Islet precursor cell (in vitro differentiated cells): ENCODE measurements around the gene BAHD1.
A peak's percentile ranks its signal among the peaks of the same experiment; 100 is the strongest.
"Not testable (repeated sequence)": the region's sequence is repeated elsewhere in the genome, so short reads cannot be mapped to it uniquely, and the experiment has no call there.

ENCODE experiments used
- DNase-seq: peaks from one replicate; pipeline ENCODE4 v3.0.0-alpha.2; 2018

BAHD1 gene

DNA sequence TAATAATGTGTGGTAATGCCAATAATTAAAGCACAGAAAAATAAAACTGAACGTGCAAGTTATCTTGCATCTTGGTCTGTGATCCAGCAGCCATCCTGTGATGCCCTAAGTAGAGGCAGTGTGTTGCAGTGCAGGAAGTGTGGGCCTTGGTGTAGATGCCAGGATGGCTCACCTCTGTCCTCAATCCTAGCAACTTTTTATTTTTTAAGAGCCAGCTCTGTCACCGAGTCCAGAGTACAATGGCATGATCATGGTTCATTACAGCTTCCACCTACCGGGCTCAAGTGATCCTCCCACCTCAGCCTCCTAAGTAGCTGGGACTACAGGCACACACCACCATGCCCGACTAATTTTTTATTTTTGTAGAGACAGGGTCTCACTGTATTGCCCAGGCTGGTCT, 7.6 kb downstream of the BAHD1 start:
- DNase-seq: no peak

DNA sequence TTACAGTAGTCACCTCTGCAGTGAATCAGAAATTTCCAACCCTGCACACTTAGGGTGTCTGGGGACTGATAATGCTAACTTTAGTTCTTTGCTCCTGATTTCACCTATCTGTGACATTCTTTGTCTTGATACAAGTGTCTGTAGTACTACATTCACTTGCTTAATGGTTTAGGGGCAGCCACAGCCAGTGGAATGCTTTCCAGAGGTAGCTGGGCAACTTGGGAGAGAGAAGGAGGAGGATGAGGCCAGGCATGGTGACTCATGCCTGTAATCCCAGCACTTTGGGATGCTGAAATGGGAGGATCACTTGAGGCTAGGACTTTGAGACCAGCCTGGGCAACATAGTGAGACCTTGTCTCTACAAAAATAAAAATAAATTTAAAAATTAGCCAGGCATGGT, 8.5 kb downstream of the BAHD1 start:
- DNase-seq: peak; percentile 84

DNA sequence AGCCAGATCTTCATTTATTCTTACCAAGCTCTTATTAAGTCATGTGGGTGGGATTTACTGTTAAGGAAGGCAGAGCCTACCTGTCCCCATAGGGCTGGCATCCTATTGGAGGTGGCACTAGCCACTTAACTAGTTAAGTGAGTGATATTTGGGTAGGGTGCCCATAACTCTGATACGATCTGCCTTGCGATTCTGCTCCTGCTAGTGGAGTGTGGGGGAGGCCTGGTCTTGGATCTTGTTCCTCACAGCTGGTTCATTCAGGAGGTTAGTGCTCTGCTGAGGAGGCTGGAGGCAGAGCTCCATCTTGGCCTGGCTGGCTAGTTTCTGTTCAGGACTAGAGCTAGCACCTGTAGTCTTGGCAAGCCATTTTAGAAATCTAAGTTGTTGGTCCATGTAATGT, 9.3 kb downstream of the BAHD1 start:
- no peak for DNase-seq

DNA sequence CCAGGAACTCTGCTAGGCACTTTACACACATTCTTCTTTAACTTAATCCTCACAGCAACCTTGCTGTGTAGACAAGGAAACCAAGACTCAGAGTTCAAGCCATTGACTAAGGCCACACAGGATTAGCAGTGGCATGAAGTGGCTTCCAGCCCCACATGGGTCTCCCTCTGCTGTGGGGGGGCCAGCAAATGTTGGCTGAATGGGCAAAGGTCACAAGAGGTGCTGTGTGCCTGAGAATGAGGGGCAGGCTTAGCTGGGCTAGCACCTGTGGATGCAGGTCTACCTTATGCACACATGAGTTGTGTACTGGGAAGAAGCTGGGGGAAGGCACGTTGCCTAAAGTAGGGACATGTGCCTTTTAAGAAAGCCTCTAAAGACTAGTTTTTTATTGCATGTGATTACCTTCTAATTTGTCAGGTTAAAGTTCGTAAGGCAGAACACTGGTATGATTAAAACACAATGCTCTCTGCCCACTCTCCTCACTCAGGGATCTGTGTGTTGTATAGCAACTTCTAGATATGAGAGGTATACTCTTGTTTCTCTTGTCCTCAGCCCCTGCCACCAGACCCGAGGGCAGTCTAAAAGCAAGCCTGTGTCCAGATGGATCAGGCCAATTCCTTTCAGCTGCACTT, 10.9 kb downstream of the BAHD1 start:
- DNase-seq: no peak

DNA sequence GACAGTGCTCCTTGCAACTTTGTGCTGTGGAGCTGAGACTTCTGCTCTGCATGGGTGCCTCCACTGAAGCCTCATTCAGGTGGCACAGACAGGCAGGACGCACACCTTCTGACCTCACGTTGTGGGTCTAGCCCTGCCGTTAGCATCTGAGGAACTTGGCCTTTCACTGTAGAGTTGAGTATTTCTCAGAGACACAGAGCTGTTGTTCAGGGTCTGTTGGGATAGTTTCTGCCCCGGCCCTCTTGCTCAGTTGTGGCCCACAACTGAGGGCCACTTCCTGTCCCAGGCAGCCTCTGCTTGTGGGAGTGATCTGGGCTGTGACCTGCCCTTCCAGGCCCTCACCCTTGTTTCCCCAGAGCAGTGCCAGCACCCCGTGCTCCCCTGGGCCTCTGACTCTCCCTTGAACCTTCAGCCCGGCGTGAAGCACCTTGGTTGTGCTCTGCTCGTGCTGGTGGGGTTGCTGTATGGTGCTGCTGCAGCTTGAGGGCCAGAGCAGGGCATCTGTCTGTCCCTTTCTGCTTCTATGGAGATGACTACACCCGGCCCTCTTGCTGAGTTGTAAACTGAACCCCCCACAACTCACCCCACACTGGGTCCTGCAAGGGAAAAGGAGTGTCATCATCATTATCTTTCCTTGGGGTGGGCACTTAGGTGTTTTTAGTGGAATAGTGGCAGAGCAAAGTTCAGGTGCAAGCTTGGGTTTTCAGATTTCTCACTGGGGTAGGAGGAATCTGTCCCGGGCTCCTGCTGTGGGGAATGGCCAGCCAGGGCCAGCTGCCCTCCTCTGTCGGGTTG, 11.7 kb downstream of the BAHD1 start:
- no peak for DNase-seq

DNA sequence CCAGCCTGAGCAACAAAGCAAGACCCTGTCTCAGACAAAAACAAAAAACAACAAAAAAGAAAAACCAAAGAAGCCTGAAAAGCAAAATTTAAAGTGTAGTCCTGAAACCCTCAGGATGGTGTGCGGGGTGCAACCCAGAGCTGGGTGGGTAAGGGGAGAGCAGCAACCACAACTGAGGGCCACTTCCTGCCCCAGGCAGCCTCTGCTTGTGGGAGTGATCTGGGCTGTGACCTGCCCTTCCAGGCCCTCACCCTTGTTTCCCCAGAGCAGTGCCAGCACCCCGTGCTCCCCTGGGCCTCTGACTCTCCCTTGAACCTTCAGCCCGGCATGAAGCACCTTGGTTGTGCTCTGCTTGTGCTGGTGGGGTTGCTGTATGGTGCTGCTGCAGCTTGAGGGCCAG, 13.2 kb downstream of the BAHD1 start:
- DNase-seq: not testable (repeated sequence)

DNA sequence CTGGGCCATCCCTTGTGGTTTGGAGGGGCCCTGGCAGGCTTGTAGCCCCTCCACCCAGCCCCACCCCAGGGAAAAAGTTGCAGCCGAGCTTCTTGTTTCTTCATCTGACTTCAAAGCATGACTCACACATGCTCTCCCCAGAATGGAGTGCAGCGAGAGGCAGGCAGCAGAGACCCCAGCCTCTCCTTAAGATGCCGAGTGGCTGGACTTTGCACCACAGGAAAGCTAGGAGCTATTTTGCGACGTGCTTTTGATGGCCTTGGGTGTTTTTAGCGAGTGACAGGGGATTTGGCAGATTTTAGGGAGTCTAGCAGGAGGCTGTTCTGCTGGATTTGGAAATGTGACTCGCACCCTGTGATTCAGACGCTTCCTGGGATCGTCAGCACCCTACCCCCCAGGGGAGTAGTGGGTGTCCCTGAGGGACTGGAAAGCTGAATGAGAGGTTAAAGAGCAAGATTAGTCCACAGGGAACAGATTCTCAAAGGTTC, 14.2 kb downstream of the BAHD1 start:
- peak; percentile 83 for DNase-seq

DNA sequence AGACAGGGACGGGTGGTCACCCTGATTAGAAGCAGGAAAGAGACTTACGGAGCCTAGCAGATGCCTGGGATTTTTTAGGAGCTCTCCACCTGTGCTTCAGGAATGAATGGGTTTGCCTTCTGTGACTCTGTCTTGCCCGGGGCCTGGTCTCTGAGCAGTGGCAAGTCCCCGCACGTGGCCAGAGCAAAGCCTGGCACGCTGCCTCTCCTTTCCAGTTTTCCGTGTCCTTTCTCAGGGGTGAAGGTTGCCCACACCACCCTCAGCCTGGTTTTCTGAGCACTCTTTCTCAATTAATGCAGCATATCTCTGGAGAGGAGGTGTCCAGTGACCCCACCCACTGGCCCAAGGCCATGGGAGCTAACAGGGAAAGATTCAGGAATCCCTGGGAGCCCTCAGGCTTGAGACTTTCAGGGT, 15.6 kb downstream of the BAHD1 start:
- peak; percentile 73 for DNase-seq

DNA sequence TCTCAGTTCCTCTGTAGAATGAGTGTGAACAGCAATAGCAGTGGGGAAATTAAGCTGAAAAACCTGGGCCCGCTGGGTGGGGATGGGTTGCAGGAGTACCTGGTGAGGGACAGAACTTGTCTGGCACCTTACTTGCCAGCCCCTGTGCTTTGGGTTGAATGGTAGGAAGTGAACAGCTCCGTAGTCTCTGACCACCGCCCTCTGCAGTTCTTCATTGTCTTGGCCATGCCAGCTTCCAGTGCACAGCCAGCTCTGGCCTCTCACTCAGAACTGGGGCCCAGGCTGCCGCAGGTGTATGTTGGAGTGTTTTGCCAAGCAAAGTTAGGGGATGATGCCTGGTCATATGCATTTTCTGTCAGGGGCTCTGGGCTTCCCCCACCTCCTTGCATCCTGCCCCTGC, 16.0 kb downstream of the BAHD1 start:
- DNase-seq: no peak

DNA sequence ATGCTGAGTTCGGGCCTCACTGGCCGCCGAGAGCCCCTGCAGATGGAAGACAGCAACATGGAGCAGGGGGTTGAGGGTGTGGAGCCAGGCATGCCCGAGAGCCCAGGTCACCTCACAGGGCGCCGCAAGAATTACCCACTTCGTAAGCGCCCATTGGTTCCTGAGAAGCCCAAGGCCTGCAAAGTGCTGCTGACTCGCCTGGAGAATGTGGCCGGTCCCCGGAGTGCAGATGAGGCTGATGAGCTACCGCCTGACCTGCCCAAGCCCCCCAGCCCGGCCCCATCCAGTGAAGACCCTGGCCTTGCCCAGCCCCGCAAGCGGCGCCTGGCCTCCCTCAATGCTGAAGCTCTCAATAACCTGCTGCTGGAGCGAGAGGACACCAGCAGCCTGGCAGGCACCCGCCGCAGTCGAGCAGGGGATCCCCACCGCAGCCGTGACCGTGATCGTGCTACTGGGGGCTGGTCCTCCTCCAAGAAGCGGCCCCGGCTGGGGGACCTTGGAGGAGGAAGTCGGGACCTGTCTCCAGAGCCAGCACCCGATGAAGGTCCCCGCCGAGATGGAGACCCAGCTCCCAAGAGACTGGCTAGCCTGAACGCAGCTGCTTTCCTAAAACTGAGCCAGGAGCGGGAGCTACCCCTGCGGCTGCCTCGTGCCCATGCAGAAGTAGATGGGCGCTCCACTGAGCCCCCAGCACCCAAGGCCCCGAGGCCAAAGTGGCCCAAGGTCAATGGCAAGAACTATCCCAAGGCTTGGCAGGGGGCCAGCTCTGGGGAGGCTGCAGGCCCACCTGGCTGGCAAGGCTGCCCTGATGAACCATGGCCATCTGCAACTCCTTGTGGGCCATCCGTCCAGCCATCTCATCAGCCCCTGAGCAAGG, 18.0 kb downstream of the BAHD1 start:
- no peak for DNase-seq

DNA sequence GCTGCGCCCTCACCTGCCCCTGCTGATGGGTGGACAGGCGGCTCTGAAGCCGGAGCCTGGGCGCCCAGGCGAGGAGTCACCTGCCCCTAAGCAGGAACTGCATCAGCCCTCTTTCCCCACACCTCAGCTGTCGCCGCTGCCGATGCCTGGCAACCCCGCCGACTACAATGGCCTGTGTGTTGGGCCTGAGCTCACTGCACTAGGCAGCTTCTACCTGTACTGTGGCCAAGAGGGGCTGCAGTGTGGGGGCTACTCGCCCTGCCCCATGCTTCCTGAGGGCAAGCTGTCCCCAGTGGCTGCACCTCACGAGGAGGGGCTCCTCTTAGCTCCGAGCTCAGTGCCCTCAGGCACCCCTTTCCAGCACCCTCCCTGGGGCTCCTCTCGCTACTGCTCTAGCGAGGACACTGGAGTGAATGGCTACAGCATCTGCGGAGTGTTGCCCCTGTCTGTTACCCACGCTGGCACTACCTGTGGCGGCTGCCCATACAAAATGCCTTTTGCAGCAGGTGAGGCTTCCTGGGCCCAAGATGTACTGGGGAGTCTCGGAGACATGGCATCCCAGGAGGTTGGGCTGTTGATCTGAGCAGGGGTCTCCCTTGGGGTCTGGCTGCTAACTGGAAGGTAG, 18.8 kb downstream of the BAHD1 start:
- no peak for DNase-seq

DNA sequence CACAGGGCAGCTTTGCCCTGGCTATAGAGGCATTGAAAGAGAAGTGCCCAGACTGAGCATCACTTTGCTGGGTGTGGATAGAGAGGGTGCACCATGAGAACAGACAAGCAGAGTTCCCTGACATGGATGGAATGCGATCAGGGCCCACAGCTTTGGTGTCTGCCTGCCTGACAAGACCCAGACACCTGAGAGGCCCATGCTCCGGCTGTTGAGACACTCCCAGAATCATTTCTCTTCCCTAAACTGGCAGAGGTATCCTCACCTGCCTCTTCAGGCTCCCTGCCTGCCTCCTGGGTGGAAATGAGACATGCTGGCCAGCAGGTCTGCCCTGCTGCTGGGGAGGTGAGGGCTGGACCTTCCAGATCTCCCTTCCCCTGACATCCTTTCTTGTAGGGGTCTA, 19.7 kb downstream of the BAHD1 start:
- DNase-seq: peak; percentile 71

DNA sequence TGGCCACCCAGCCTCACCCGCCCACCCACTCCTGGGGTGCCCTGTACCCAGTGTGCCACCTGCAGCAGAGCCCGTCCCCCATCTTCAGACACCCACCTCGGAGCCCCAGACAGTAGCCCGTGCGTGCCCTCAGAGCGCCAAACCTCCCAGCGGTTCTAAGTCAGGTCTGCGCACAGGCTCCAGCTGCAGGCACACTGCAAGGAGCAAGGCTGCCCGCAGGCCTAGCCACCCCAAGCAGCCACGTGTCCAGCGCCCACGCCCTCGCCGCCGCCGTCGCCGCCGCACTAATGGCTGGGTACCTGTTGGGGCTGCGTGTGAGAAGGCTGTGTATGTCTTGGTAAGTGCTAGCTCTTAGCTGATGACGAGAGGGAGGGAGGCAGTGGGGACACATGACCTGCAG, 21.2 kb downstream of the BAHD1 start:
- no peak for DNase-seq

DNA sequence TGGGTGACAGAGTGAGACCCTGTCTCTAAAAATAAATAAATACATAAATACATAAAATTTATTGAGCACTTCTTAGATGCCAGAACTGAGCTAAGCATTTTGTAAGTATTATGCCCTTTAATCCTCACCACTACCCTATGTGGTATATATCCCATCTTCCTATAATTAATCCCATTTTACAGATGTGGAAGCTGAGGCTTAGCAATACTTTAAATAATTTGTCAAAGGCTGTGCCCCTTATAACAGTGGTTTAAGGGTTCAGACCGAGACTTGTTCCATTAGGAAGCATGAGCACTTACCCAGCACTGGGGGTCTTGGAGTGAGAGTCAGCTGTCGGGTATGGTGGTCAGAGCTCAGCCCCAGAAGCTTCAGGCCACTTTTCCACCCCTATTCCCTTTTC, 22.5 kb downstream of the BAHD1 start:
- DNase-seq: no peak

DNA sequence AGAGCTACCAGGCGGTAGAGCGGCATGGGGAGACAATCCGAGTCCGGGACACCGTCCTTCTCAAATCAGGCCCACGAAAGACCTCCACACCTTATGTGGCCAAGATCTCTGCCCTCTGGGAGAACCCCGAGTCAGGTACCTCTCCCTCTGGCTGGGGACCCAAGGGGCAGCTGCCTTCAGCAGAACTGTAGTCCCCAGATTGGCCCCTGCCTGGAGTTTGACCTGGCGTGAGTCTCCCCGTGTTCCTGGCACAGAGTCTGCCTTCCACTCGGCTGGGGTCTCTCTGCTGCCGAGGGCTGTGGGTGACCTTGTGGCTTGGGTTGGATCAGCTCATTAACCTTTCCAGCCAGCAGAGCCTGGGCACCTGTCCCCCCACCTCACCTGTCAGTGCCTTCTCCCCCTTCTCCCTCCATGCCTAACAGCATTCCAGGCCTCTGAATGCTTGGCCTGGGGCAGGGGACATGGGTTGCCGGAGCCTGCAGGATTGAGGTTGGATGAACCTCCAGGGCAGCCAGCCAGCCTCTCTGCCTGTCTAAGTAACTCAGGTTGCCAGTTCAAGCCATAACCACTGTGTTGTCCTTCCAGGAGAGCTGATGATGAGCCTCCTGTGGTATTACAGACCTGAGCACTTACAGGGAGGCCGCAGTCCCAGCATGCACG, 23.3 kb downstream of the BAHD1 start:
- DNase-seq: peak; percentile 87

DNA sequence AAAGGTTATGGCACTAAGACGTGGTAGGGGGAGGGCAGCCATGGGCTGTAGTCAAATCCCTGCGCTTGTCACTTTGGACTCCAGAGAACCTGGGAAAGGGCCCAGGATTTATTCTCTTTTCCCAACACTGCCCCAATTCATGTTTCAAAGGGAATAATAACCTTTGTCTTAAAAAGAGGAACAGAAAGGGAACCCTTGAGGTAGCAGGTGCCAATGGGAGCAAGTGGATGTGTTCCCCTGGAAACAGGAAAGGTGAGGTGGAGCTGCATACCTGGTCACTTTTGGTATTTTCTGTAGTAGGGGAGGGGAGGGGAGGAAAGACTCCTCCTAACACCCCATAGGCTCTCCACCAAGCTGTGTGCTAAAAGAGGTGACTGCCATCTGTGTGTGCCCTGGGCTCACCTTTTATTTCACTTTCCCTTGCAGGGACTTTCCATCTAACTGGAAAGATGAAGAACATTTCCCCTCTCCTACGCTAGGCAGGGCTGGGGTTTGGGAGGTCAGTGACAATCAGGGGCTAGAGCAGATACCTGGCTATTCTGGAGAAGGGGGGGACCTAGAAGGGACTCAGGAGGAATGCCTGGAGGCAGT, 23.9 kb downstream of the BAHD1 start:
- no peak for DNase-seq

DNA sequence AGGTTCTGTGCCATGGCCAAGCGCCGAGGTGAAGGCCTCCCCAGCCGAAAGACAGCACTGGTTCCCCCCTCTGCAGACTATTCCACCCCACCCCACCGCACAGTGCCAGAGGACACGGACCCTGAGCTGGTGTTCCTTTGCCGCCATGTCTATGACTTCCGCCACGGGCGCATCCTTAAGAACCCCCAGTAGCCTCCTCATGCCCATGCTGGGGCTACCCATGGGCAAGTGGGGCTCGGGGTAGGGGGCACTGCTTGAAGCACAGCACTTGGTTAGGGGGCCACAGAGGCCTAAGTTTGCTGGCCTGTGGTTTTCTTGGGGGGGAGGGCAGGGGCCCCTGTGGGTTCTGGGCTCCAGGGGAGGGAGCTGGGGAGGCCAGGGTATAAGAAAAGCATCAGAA, 25.2 kb downstream of the BAHD1 start:
- no peak for DNase-seq

DNA sequence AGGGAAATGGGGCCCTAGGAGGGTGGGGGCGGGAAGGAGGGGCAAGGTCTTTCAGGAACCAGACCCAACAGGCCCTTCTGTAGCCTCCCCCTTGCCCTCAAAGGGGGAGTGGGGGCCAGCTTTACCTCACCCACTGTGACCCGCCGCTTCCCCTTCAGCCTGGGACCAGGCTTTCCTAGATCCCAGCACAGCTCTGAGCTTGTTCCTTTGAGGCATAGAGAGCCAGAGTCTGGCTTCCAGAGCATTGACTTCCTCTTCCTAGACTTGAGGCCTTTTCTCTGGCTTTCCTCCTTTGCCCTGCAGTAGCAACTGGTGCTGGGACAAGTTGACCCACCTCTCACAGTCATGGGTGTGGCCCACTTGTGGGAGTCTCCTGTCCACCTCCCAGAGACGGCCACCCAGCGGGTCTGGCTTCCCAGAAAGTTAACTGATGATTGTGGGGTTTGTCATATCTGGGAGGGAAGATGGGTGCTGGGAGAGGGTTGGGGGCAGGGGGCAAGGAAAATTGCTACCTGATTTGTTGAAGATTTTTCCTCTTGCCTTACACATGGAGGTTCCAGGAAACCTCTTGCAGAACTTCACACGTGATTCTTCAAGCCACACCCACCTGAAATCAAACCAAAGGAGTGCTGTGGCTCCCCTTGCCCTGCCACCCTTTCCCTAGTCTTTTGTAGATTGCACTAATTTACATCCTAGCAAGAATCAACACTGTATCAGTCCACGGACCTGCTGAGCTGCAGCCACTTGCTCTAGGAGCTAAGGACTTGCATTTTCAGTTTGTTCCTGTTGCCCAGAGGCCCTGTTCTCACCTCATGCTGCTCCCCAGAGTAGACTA, 25.9 kb downstream of the BAHD1 start:
- DNase-seq: no peak

DNA sequence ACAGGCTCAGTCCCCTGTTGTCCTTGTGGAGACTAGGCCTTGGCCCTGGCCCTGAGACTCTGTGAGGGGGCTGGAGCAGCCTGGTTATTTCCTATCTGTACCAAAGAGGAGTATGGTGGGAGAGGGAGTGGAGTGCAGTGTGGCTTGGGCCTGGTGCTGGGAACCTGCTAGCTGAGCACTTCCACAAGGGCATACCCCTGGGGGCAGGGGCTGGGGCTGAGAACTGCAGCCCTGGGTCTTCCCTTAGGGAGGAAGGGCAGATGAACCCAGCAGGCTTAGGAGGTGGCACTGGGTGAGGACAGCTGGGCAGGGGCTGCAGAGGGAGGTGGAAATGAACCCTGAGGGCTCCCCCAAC, 26.5 kb downstream of the BAHD1 start:
- no peak for DNase-seq

DNA sequence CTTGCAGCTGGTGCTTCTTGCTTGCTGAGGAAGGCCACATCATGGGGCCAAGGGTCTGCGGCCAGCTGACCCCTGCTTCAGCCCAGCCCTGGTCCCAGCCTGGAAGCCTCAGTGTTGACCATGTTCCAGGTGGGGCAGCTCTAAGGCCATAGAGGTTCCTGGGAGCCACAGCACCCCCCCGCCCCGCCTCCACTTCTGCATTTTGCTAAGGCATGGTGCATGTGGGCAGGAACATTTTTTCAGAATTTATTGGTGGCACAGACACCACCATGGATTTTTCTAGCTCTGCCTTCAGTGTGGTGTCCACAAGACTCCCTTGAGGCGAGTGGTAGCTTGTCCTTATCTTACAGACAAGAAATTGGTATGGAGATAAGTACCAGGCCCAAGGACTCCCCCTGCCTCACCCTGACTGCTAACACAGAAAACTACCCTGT, 28.2 kb downstream of the BAHD1 start:
- DNase-seq: no peak

DNA sequence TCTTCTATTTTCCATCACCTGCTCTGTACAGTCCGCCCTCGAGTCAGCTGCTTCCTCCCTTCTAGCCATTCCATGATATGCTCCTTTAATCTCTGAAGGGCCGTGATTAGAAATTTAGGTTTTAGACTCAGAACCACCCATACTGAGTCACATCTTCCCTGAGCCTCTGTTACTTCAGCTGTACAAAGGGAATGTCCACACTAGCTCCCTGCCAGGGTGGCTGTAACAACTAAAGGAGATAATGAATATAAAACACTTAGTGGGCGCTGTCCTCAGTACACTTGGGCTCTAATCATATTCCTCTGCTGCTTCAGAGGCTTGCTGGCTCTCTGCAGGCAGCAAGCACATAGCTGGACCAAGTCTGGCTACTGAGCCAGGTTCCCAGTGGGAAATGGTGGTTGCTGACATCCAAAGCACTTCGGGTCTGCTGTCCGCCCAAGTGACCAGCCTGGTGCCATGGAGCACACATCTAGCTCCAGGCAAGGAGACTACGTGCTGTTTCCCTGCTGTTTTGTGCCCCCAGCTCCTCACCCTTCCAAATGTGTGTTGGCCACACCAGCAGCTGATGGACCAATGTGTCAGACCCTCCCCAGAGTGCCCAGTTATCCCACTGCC, 29.1 kb downstream of the BAHD1 start:
- DNase-seq: no peak
